22Rv1 (cell line): Measurements from ENCODE around the gene FMO3.

Experiments
- CTCF ChIP-seq: fragments of 450-650 bp; IDR thresholded peaks from 2 replicates; pipeline ENCODE4 v1.5.1; 2017; ENCODE audit warnings: mild to moderate bottlenecking
- ZFX ChIP-seq: fragments of 450-650 bp; IDR thresholded peaks from 2 replicates; pipeline ENCODE4 v1.6.1; 2017; ENCODE audit warnings: antibody characterized with exemption, borderline replicate concordance

DNA sequence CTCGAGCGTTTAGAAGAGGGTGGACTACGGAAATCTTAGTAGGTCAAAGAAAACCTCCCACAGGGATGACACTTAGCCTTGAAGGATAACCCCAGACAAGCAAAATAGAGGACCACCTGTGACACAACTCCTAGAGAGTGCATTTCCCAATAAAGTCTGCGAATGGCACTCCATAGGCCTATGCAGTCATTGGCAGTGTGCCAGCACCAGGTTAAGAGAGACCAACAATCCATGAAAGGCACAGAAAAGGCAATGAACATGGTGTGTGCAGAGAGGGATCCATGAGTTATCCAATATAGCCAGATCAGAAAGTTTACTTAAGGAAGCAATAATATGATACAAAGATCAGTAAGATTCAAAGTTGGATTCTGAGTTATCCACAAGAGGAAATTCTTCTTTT is 49.2 kb downstream of the FMO3 start:
- TF ChIP-seq CTCF: no peak
- no peak for TF ChIP-seq ZFX
